Measurements from ENCODE around the gene MYH7. TPM values are rescaled to one million over a fixed set of nuclear protein-coding genes. Genes with fewer than 3 reads are reported as not detected.

MYH7 gene
- total and polyA plus RNA-seq, 2 of the 4 experiments (the other 2 are of a cell fraction), result not detected

DNA sequence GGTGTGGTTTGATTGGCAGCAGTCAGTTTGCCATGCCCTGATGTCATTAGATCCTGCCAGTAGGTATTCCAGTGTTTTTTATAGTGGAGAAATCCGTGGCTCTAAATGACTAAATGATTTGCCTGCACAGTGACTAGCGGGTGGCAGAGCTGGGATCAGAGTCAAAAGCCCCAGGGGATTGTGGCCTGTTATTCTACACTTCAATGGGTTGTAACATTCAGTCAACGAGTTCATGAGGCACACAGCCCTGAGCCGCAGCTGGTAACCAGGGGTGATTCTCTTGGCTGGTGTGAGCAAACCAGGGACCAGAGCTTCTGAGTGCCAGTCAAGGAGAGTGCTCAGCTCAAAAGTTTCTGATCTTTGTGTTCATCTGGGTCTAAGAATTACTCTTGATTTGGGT lies 29.2 kb downstream of the MYH7 start:
- Histone ChIP-seq H4K20me1 (ENCODE audit: insufficient read depth, low read length) (no peaks in the 10 kb centered on the region), H2AK9ac (replicated peaks; ENCODE audit: low read depth, low read length, poor library complexity) (no peak overlapping the region), H2AK5ac (ENCODE audit: low read depth, low read length) (no peak overlapping the region), H2BK120ac (ENCODE audit: low read depth, low read length) (no peak overlapping the region), H4K91ac (ENCODE audit: insufficient read depth, low read depth, low read length) (no peak overlapping the region), H3K27ac (ENCODE audit: insufficient read depth, low read length) (no peak overlapping the region), H3K9ac (ENCODE audit: low read depth, low read length) (no peak overlapping the region), H2BK15ac (ENCODE audit: low read depth, low read length) (no peak overlapping the region), H2AFZ (replicated peaks; ENCODE audit: low read length, poor library complexity) (no peak overlapping the region), H3K23ac (ENCODE audit: low read depth, low read length) (no peak overlapping the region), H3K4me2 (ENCODE audit: low read depth, low read length) (no peak overlapping the region), H3K4ac (ENCODE audit: low read depth, low read length) (no peak overlapping the region), H3K4me1 (ENCODE audit: control insufficient read depth, insufficient read depth, low read length) (no peaks in the 10 kb centered on the region), H3K56ac (ENCODE audit: extremely low read depth, insufficient read depth, low read length) (no peak overlapping the region), H4K5ac (ENCODE audit: low read depth, low read length) (no peak overlapping the region), H4K8ac (ENCODE audit: low read depth in 2 of 2, low read length in 2 of 2) (no peak overlapping the region), H3K36me3 (ENCODE audit: control insufficient read depth, insufficient read depth, low read length) (no peaks in the 10 kb centered on the region), H3K18ac (ENCODE audit: low read depth, low read length) (no peak overlapping the region), H3K14ac (replicated peaks; ENCODE audit: low read depth, low read length) (no peak overlapping the region), H2BK20ac (ENCODE audit: low read depth, low read length) (no peak overlapping the region), H3K79me1 (ENCODE audit: low read depth in 1 of 2, low read length in 2 of 2) (no peaks in the 10 kb centered on the region), H3K9me3 (ENCODE audit: control insufficient read depth, insufficient read depth, low read length) (no peaks in the 10 kb centered on the region), H3K4me3 (ENCODE audit: insufficient read depth, low read depth, low read length) (no peak overlapping the region), H3K27me3 (ENCODE audit: control insufficient read depth, insufficient read depth, low read length) (peaks cover 59% of the 10 kb centered on the region), H3K9me1 (ENCODE audit: insufficient read depth, low read length) (peaks cover 2% of the 10 kb centered on the region; the same call in 1 of the 2 replicates), H2BK5ac (ENCODE audit: low read depth, low read length, poor library complexity, severe bottlenecking) (no peak overlapping the region)
- intact Hi-C loops (cut with micrococcal nuclease) (no loop called here), in situ Hi-C loops (cut with MboI; ENCODE audit: low sequenced_read_pairs) (no loop called here), dilution Hi-C loops (cut with HindIII; ENCODE audit: low sequenced_read_pairs, unreplicated experiment) (no loop called here)
- POLR2A ChIA-PET (ENCODE audit: unreplicated experiment), result no interaction called here
- WGBS, 2 experiments (ENCODE audit: extremely low coverage in 2 of 2, insufficient read length in 1 of 2), result 27% methylated on average over 3 of the region's 4 CpGs; no CpG with 5 or more reads in 1 of the 2 experiments
- TF ChIP-seq RFX5 (IDR thresholded peaks at IDR 0.05; ENCODE audit: low read depth, low read length), result no peak
- TF ChIP-seq MAFK (IDR thresholded peaks at IDR 0.05; ENCODE audit: low read depth, low read length), result no peak
- no peak for TF ChIP-seq RCOR1 (IDR thresholded peaks at IDR 0.05; ENCODE audit: insufficient replicate concordance, low read length)
- TF ChIP-seq, protein P1, sequence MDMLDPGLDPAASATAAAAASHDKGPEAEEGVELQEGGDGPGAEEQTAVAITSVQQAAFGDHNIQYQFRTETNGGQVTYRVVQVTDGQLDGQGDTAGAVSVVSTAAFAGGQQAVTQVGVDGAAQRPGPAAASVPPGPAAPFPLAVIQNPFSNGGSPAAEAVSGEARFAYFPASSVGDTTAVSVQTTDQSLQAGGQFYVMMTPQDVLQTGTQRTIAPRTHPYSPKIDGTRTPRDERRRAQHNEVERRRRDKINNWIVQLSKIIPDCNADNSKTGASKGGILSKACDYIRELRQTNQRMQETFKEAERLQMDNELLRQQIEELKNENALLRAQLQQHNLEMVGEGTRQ (IDR thresholded peaks at IDR 0.05; ENCODE audit: low read depth, low read length), result no peak
- no peak for TF ChIP-seq MAZ (IDR thresholded peaks at IDR 0.05; ENCODE audit: borderline replicate concordance, low read depth, low read length)
- TF ChIP-seq NFE2L2 (IDR thresholded peaks at IDR 0.05; ENCODE audit: low read depth, low read length), result no peak
- TF ChIP-seq SMC3 (IDR thresholded peaks at IDR 0.05; ENCODE audit: low read depth, low read length), result no peak
- no peak for TF ChIP-seq MXI1 (IDR thresholded peaks at IDR 0.05; ENCODE audit: borderline replicate concordance, low read depth, low read length)
- TF ChIP-seq, protein P2, sequence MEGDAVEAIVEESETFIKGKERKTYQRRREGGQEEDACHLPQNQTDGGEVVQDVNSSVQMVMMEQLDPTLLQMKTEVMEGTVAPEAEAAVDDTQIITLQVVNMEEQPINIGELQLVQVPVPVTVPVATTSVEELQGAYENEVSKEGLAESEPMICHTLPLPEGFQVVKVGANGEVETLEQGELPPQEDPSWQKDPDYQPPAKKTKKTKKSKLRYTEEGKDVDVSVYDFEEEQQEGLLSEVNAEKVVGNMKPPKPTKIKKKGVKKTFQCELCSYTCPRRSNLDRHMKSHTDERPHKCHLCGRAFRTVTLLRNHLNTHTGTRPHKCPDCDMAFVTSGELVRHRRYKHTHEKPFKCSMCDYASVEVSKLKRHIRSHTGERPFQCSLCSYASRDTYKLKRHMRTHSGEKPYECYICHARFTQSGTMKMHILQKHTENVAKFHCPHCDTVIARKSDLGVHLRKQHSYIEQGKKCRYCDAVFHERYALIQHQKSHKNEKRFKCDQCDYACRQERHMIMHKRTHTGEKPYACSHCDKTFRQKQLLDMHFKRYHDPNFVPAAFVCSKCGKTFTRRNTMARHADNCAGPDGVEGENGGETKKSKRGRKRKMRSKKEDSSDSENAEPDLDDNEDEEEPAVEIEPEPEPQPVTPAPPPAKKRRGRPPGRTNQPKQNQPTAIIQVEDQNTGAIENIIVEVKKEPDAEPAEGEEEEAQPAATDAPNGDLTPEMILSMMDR (conservative IDR thresholded peaks at IDR 0.05; ENCODE audit: low read depth, low read length), result no peak
- TF ChIP-seq BHLHE40 (IDR thresholded peaks at IDR 0.05; ENCODE audit: low read depth, low read length), result no peak
- TF ChIP-seq CEBPB (IDR thresholded peaks at IDR 0.05; ENCODE audit: low read depth, low read length), result no peak
- TF ChIP-seq RAD21 (IDR thresholded peaks at IDR 0.05; ENCODE audit: low read length), result no peak
- TF ChIP-seq FOS (IDR thresholded peaks at IDR 0.05; ENCODE audit: low read depth, low read length), result no peak
- TF ChIP-seq POLR2A (IDR thresholded peaks at IDR 0.05; ENCODE audit: low read depth, low read length), result no peak
- TF ChIP-seq CHD1 (IDR thresholded peaks at IDR 0.05; ENCODE audit: low read depth, low read length), result no peak
- no peak for DNase-seq
- BruUV-seq (replicated peaks), result no TSS peak
- CTCF ChIA-PET, result no interaction called here
- no peak for ATAC-seq (ENCODE audit: low read depth)
